Measurements from ENCODE around the gene ADRB1.

The ADRB1 gene

GRCh38 chr10:114027041-114027394, 16.6 kb upstream of the ADRB1 start:
- TF ChIP-seq TAF1 (IDR thresholded peaks at IDR 0.05; ENCODE audit: borderline replicate concordance, insufficient read depth, low read length) (no peak), FOXP2 (optimal IDR thresholded peaks at IDR 0.05; ENCODE audit: borderline replicate concordance, extremely low read depth, extremely low read length, insufficient read depth) (no peak), POLR2AphosphoS5 (IDR thresholded peaks at IDR 0.05; ENCODE audit: low read depth, low read length) (no peak), REST (IDR thresholded peaks at IDR 0.05; ENCODE audit: insufficient read depth in 1 of 2, low read depth in 2 of 2, low read length in 2 of 2) (no peak), SIN3A (IDR thresholded peaks at IDR 0.05; ENCODE audit: borderline replicate concordance, insufficient read depth, low read length) (no peak)

GRCh38 chr10:114027951-114028350, 15.7 kb upstream of the ADRB1 start:
- TF ChIP-seq POLR2AphosphoS5 (IDR thresholded peaks at IDR 0.05; ENCODE audit: low read depth, low read length) (no peak), REST (IDR thresholded peaks at IDR 0.05; ENCODE audit: insufficient read depth in 1 of 2, low read depth in 2 of 2, low read length in 2 of 2) (no peak), TAF1 (IDR thresholded peaks at IDR 0.05; ENCODE audit: borderline replicate concordance, insufficient read depth, low read length) (no peak), SIN3A (IDR thresholded peaks at IDR 0.05; ENCODE audit: borderline replicate concordance, insufficient read depth, low read length) (no peak), FOXP2 (optimal IDR thresholded peaks at IDR 0.05; ENCODE audit: borderline replicate concordance, extremely low read depth, extremely low read length, insufficient read depth) (no peak)

- TF ChIP-seq TAF1 (IDR thresholded peaks at IDR 0.05; ENCODE audit: borderline replicate concordance, insufficient read depth, low read length) (no peak), SIN3A (IDR thresholded peaks at IDR 0.05; ENCODE audit: borderline replicate concordance, insufficient read depth, low read length) (no peak), FOXP2 (optimal IDR thresholded peaks at IDR 0.05; ENCODE audit: borderline replicate concordance, extremely low read depth, extremely low read length, insufficient read depth) (no peak), REST (IDR thresholded peaks at IDR 0.05; ENCODE audit: insufficient read depth in 1 of 2, low read depth in 2 of 2, low read length in 2 of 2) (no peak), POLR2AphosphoS5 (IDR thresholded peaks at IDR 0.05; ENCODE audit: low read depth, low read length) (no peak)
These were observed 15.2 kb upstream of the ADRB1 start for GRCh38 chr10:114028425-114028824.

- TF ChIP-seq TAF1 (IDR thresholded peaks at IDR 0.05; ENCODE audit: borderline replicate concordance, insufficient read depth, low read length): no peak
- no peak for TF ChIP-seq POLR2AphosphoS5 (IDR thresholded peaks at IDR 0.05; ENCODE audit: low read depth, low read length)
- no peak for TF ChIP-seq FOXP2 (optimal IDR thresholded peaks at IDR 0.05; ENCODE audit: borderline replicate concordance, extremely low read depth, extremely low read length, insufficient read depth)
- TF ChIP-seq SIN3A (IDR thresholded peaks at IDR 0.05; ENCODE audit: borderline replicate concordance, insufficient read depth, low read length): no peak
- no peak for TF ChIP-seq REST (IDR thresholded peaks at IDR 0.05; ENCODE audit: insufficient read depth in 1 of 2, low read depth in 2 of 2, low read length in 2 of 2)
These were observed 14.0 kb upstream of the ADRB1 start for GRCh38 chr10:114029655-114030054.

GRCh38 chr10:114030140-114030539, 13.5 kb upstream of the ADRB1 start:
- no peak for TF ChIP-seq REST (IDR thresholded peaks at IDR 0.05; ENCODE audit: insufficient read depth in 1 of 2, low read depth in 2 of 2, low read length in 2 of 2)
- TF ChIP-seq FOXP2 (optimal IDR thresholded peaks at IDR 0.05; ENCODE audit: borderline replicate concordance, extremely low read depth, extremely low read length, insufficient read depth): no peak
- TF ChIP-seq POLR2AphosphoS5 (IDR thresholded peaks at IDR 0.05; ENCODE audit: low read depth, low read length): no peak
- no peak for TF ChIP-seq TAF1 (IDR thresholded peaks at IDR 0.05; ENCODE audit: borderline replicate concordance, insufficient read depth, low read length)
- TF ChIP-seq SIN3A (IDR thresholded peaks at IDR 0.05; ENCODE audit: borderline replicate concordance, insufficient read depth, low read length): no peak

All from PFSK-1 (cell line).